ENCODE results near the gene ABLIM3. TPM values are rescaled to one million over a fixed set of nuclear protein-coding genes. Genes with fewer than 3 reads are reported as not detected.
"Not testable (repeated sequence)": the region's sequence is repeated elsewhere in the genome, so short reads cannot be mapped to it uniquely, and the experiment has no call there.

The ABLIM3 gene
- total RNA-seq, 1 donor from 2014 or later = 0.64 TPM

DNA sequence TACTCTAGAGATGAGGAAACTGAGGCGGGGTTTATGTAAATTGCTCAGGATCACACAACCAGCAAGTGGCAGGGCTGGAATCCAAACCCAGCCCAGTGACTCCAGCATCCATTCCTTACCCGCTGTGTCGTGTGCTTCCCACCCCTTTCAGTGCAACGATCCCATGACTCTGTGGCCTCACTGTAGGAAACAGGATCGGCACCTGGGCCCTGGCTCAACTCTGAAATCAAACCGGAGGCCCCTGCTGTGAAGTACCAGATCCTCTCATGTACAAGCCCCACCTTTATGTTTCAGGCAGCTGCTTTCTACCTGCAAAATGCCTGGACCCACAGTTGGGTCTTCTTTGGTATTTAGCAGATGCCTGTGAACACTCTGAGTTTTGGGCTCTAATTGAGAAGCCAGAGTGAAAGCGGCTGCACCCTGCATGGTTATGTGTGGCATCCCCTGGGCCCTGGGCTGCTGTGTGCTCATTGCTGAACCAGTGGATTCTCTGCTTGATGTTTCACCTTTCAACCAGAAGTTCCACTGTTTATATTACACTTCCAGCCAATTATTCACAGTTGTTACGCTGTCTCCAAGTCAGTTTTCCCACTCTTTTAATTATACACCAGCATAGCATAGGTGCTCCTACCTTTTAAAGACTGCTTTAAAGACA is 36.7 kb downstream of the ABLIM3 start:
- no peak overlapping the region for H3K4me3 Mint-ChIP-seq (ENCODE audit: unreplicated experiment)
- H3K9me3 Mint-ChIP-seq (ENCODE audit: unreplicated experiment) = no peaks in the 10 kb centered on the region
- peaks cover 11% of the 10 kb centered on the region for H3K4me1 Mint-ChIP-seq (ENCODE audit: unreplicated experiment)
- TF ChIP-seq CTCF (IDR thresholded peaks at IDR 0.05) = no peak
- H3K27me3 Mint-ChIP-seq (ENCODE audit: unreplicated experiment) = peaks cover 30% of the 10 kb centered on the region
- no peak overlapping the region for H3K27ac Mint-ChIP-seq (ENCODE audit: unreplicated experiment)
- no peaks in the 10 kb centered on the region for H3K36me3 Mint-ChIP-seq (ENCODE audit: unreplicated experiment)
- DNase-seq (ENCODE audit: extremely low spot score, unreplicated experiment) = no peak

- no peak overlapping the region for H3K27ac Mint-ChIP-seq (ENCODE audit: unreplicated experiment)
- H3K9me3 Mint-ChIP-seq (ENCODE audit: unreplicated experiment) = no peaks in the 10 kb centered on the region
- no peaks in the 10 kb centered on the region for H3K36me3 Mint-ChIP-seq (ENCODE audit: unreplicated experiment)
- H3K4me3 Mint-ChIP-seq (ENCODE audit: unreplicated experiment) = no peak overlapping the region
- DNase-seq (ENCODE audit: extremely low spot score, unreplicated experiment) = no peak
- H3K4me1 Mint-ChIP-seq (ENCODE audit: unreplicated experiment) = no peaks in the 10 kb centered on the region
- H3K27me3 Mint-ChIP-seq (ENCODE audit: unreplicated experiment) = peaks cover 30% of the 10 kb centered on the region
- TF ChIP-seq CTCF (IDR thresholded peaks at IDR 0.05) = no peak
Measured at GRCh38 chr5:149181732-149182131, 40.4 kb downstream of the ABLIM3 start.

- TF ChIP-seq CTCF (IDR thresholded peaks at IDR 0.05) = no peak
- Mint-ChIP-seq H3K36me3 (ENCODE audit: unreplicated experiment) (no peaks in the 10 kb centered on the region), H3K27ac (ENCODE audit: unreplicated experiment) (no peak overlapping the region), H3K4me1 (ENCODE audit: unreplicated experiment) (no peaks in the 10 kb centered on the region), H3K4me3 (ENCODE audit: unreplicated experiment) (no peak overlapping the region), H3K9me3 (ENCODE audit: unreplicated experiment) (no peaks in the 10 kb centered on the region), H3K27me3 (ENCODE audit: unreplicated experiment) (peaks cover 30% of the 10 kb centered on the region)
- no peak for DNase-seq (ENCODE audit: extremely low spot score, unreplicated experiment)
Measured at GRCh38 chr5:149182241-149182640, 40.9 kb downstream of the ABLIM3 start.

- Mint-ChIP-seq H3K27ac (ENCODE audit: unreplicated experiment) (no peak overlapping the region), H3K9me3 (ENCODE audit: unreplicated experiment) (no peaks in the 10 kb centered on the region), H3K4me3 (ENCODE audit: unreplicated experiment) (no peak overlapping the region), H3K4me1 (ENCODE audit: unreplicated experiment) (no peaks in the 10 kb centered on the region), H3K36me3 (ENCODE audit: unreplicated experiment) (peaks cover 3% of the 10 kb centered on the region), H3K27me3 (ENCODE audit: unreplicated experiment) (peaks cover 22% of the 10 kb centered on the region)
- TF ChIP-seq CTCF (IDR thresholded peaks at IDR 0.05) = no peak
- no peak for DNase-seq (ENCODE audit: extremely low spot score, unreplicated experiment)
Measured at GRCh38 chr5:149185067-149185466, 43.8 kb downstream of the ABLIM3 start.

DNA sequence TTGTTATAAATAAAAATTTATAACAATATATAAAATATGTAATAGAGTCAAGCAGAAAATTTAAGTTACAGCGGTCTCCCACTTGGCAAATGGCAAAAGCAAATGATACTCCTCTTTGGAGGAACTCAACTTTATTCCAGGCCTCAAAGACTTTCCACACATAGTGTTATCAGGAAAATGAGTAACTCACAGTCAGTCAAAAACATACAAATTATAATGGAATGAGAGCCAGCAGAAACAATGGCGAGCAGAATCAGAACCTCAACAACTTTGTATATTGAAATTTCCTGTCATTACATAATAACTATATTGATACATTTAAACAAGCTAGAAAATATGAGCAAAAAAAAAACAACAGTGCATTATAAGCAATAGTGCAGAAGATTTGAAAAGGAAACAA is 45.2 kb downstream of the ABLIM3 start:
- H3K36me3 Mint-ChIP-seq (ENCODE audit: unreplicated experiment) = peaks cover 3% of the 10 kb centered on the region
- peaks cover 19% of the 10 kb centered on the region for H3K27me3 Mint-ChIP-seq (ENCODE audit: unreplicated experiment)
- TF ChIP-seq CTCF (IDR thresholded peaks at IDR 0.05) = no peak
- H3K4me3 Mint-ChIP-seq (ENCODE audit: unreplicated experiment) = no peak overlapping the region
- DNase-seq (ENCODE audit: extremely low spot score, unreplicated experiment) = no peak
- H3K9me3 Mint-ChIP-seq (ENCODE audit: unreplicated experiment) = no peaks in the 10 kb centered on the region
- H3K27ac Mint-ChIP-seq (ENCODE audit: unreplicated experiment) = no peak overlapping the region
- no peaks in the 10 kb centered on the region for H3K4me1 Mint-ChIP-seq (ENCODE audit: unreplicated experiment)

DNA sequence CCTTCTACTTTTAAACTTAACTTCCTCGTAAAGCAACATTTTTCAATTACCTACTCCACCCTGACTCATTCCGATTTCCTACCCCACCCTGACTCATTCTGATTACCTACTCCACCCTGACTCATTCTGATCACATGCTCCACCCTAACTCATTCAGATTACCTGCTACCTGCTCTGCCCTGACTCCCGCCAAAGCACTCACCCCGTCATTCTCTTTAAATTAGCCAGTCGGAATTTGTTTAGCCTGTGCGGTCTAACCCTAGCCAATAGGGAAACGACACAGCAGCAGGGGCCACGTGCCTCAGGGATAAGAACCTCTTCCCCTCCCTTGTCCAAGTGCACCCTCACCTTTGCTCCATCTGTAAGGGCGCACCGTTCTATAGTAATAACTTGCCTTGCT is 46.3 kb downstream of the ABLIM3 start:
- not testable (repeated sequence) for H3K27ac Mint-ChIP-seq (ENCODE audit: unreplicated experiment); H3K4me3 Mint-ChIP-seq (ENCODE audit: unreplicated experiment); DNase-seq (ENCODE audit: extremely low spot score, unreplicated experiment); H3K36me3 Mint-ChIP-seq (ENCODE audit: unreplicated experiment); H3K4me1 Mint-ChIP-seq (ENCODE audit: unreplicated experiment); H3K9me3 Mint-ChIP-seq (ENCODE audit: unreplicated experiment)
- H3K27me3 Mint-ChIP-seq (ENCODE audit: unreplicated experiment) = peaks cover 18% of the 10 kb centered on the region
